ENCODE data around the gene CEP44. TPM values are rescaled to one million over a fixed set of nuclear protein-coding genes. Genes with fewer than 3 reads are reported as not detected.

CEP44 gene, protein sequence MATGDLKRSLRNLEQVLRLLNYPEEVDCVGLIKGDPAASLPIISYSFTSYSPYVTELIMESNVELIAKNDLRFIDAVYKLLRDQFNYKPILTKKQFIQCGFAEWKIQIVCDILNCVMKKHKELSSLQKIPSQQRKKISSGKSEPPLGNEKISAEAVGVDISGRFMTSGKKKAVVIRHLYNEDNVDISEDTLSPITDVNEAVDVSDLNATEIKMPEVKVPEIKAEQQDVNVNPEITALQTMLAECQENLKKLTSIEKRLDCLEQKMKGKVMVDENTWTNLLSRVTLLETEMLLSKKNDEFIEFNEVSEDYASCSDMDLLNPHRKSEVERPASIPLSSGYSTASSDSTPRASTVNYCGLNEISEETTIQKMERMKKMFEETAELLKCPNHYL
- 11.4 and 23.7 TPM in 2 replicates for total RNA-seq

DNA sequence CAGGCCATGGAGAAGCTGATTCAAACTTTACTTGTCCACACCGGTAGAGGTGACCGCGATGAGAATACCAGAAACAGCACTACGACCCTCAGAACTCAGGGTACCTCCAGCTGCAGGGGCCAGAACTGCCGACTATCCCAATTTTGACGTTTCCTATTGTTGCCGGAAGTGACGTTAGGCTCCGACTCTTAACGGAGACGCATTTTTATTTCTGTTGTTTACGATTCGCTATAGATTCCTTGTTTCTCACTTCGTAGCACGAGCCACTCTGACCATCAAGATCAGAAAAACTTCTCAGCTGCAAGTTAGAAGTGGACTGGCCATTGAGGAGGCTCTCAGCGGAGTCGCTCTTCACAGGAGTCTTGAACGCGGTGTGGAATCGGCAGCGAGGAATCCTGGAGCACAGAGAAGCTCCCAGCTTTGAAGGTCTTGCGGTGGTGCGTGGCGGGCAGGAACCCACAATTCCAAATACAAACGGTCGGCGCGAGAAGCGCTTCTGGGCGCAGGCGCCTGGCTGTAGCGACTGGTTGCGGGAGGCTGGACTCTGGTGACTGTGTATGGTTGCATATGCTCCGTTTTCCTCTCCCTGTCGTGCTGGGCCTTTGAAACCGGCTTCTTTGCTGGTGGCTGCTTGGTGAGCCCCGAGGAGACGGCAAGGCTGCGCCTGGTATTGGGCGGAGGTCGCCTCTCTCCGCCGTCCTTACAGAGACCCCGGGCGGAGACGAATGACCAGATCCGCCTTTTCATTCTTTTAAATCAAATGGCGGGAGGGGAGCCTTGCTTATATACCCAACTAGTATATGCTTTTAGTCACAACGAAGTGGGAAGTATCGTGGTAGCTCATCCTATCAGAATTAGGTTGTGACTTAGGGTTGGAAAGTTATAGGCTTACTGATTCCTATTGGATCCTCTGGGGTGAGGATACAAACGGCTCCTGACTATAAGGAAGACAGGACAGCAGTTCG lies at the start of gene CEP44, which contains the start of gene FBXO8:
Gene CEP44, plus strand, starts transcription at position 405 of the 965 bp plus-strand sequence. CDS start 15,211 bp downstream, outside the sequence.
Gene FBXO8, minus strand, starts transcription at position 161 of the 965 bp plus-strand sequence. CDS start 20,575 bp downstream, outside the sequence.

Other genes starting within 250 kb of the CEP44 start
- gene FBXO8, start 244 bp upstream of the CEP44 start, total RNA-seq: 21.4 and 24.3 TPM in 2 replicates
- not detected in 2 replicates for gene HPGD, start 238.6 kb downstream of the CEP44 start, total RNA-seq